Testis (tissue), 2 donors: ENCODE measurements around the gene MYO7A.

ENCODE experiments used
- POLR2A ChIP-seq: fragments of 450-650 bp; IDR thresholded peaks from one replicate; pipeline ENCODE4 v1.6.1; 2017; ENCODE audit warnings: antibody characterized with exemption, mild to moderate bottlenecking, moderate library complexity
- TF ChIP-seq, protein P1 (sequence below), 3 experiments: fragments of 450-650 bp in 2 of 3; fragments of 200-600 bp in 1 of 3; sonication (generic) in 1 of 3; IDR thresholded peaks; one replicate each; pipeline ENCODE4 v1.5.1; 2016 to 2019; ENCODE audit warnings: antibody characterized with exemption in 3 of 3, mild to moderate bottlenecking in 2 of 3, moderate library complexity in 1 of 3

DNA sequence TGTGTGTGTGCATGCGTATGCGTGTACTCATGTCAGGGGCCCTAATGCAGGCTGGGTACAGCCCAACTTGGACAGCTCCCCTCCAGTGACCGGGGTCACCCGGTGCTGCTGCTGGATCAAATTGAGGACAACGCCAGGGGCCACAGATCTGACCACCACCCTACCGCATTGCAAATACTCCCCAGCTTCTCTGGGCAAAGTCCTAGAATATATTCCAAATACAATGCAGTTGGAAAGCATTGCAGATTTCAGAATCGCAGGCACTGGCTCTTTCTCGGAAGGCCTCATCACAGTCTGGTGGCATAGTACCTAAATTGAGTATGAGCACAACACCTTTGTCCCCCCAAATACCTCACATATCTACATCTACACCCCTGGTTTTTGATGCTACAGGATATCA lies 43.2 kb downstream of the MYO7A start:
- TF ChIP-seq, protein P1, sequence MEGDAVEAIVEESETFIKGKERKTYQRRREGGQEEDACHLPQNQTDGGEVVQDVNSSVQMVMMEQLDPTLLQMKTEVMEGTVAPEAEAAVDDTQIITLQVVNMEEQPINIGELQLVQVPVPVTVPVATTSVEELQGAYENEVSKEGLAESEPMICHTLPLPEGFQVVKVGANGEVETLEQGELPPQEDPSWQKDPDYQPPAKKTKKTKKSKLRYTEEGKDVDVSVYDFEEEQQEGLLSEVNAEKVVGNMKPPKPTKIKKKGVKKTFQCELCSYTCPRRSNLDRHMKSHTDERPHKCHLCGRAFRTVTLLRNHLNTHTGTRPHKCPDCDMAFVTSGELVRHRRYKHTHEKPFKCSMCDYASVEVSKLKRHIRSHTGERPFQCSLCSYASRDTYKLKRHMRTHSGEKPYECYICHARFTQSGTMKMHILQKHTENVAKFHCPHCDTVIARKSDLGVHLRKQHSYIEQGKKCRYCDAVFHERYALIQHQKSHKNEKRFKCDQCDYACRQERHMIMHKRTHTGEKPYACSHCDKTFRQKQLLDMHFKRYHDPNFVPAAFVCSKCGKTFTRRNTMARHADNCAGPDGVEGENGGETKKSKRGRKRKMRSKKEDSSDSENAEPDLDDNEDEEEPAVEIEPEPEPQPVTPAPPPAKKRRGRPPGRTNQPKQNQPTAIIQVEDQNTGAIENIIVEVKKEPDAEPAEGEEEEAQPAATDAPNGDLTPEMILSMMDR (IDR thresholded peaks at IDR 0.05): no peak
- TF ChIP-seq POLR2A: no peak
